AG08396 (cell line): ENCODE data around the gene COL27A1.
A peak's percentile ranks its signal among the peaks of the same experiment; 100 is the strongest.

ENCODE experiments used
- DNase-seq: peaks from one replicate; pipeline ENCODE4 v3.0.0; 2012; ENCODE audit warnings: low spot score, mixed read lengths

The COL27A1 gene

DNA sequence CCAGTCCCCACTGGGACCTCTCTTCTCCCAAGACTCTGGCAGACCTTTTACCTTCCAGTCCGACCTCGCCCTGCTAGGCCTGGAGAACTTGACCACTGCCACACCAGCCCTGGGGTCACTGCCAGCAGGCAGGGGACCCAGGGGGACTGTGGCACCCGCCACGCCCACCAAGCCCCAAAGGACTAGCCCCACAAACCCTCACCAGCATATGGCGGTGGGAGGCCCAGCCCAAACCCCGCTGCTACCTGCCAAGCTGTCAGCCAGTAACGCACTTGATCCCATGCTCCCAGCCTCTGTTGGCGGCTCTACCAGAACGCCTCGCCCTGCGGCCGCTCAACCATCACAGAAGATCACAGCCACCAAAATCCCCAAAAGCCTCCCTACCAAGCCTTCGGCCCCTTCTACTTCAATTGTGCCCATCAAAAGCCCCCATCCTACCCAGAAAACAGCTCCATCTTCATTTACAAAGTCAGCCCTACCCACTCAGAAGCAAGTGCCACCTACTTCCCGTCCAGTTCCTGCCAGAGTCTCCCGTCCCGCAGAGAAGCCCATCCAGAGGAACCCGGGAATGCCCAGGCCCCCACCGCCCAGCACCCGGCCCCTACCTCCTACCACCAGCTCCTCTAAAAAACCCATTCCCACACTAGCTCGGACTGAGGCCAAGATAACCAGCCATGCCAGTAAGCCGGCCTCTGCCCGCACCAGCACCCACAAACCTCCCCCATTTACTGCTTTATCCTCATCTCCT is 13.1 kb downstream of the COL27A1 start:
- DNase-seq, result no peak

DNA sequence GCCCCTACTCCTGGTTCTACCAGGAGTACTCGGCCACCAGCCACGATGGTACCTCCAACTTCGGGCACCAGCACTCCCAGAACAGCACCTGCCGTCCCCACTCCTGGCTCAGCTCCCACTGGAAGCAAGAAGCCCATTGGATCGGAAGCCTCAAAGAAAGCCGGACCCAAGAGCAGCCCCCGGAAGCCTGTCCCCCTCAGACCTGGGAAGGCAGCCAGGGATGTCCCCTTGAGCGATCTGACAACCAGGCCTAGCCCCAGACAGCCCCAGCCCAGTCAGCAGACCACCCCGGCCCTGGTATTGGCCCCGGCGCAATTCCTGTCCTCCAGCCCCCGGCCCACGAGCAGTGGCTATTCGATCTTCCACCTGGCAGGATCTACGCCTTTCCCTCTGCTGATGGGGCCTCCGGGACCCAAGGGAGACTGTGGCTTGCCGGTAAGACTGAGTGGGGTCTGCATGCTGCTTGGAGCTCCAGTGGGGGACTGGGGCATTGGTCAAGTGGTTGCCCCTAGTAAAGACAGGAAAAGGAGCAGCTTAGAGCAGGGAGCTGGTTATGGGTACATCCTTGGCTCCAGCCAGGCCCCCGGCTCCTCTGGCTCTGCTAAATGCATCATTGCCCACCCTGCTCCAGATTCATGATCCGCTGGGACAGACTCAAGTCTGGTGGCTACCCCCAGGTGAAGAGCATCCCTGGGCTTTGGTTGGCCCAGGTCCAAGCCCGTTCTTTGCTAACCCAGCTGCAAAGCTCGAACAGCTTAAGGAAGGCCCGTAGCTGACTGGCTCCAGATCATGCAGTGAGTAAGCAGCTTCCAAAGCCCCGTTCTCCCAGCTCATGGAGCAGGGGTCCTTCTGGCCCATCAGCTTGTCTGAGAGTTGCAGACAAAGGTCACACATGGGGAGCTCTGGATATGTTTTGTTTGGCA is 14.0 kb downstream of the COL27A1 start:
- no peak for DNase-seq

DNA sequence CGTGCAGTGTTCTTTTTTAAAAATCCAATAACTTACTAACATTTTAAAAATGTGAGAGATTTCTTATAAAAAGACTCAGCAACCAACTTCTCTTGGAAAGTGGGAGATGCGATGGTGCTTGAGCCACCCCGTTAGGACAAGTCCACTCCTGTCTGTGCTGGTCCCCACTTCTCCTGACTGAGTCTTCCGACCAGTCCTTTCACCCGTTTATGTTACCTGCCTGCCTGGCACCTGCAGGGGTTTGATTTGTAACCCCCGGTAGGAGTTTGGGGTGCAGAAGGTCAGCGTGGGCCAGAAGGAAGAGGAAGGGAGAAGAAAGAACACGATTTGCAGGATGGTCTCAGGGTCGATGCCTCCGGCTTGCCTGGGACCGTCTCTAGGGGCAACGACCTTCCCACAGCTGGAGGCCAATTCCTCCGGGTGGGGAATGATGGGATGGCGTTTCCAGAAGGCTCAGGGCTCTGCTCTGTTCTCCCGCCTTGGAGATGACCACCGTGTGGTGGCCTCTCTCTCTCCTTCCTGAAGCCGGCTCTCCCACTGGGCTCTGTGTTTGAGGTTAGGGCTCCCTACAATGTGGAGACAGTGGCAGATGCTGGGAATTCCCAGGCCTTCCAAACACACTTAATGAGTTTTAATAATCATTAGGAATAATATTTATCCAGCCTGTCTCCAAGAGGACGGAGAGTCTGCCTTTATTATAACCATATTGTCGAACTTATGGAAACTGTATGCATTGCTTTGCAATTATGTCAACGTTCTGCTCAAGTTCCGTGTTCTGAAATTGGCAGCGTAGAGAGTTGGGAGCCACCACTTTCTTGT is 14.8 kb downstream of the COL27A1 start:
- no peak for DNase-seq

DNA sequence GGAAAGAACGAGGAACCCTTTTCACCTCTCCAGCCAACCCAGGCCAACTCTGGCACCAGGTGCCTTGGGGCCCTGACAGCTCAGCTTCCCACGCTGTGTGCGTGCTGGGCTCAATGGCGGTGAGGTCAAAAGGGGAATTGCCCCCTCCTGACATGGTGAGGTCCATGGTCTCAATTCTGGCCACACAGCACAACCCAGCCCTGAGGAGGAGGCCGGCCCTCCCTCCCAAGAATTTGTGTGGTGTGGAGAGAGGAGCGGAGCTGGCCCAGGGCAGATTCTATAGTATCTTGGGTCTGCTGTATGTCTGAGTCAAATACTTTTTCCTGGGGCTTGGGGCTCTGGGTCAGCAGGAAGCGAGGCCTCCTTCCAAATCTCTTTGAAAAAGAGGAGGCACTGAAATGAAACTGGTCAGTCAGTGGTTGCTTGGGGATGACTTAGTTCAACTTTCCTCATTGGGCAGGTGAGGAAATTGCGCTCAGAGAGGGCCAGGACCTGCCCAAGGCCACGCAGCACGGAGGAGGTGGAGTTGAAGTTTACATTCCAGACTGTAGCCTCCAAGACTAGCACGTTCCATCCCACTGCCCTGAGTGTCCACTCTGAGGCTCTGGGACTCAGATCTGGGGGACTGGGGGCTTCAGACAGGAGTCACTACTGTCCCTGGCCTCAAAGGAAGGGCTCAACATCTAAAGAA is 15.6 kb downstream of the COL27A1 start:
- no peak for DNase-seq

DNA sequence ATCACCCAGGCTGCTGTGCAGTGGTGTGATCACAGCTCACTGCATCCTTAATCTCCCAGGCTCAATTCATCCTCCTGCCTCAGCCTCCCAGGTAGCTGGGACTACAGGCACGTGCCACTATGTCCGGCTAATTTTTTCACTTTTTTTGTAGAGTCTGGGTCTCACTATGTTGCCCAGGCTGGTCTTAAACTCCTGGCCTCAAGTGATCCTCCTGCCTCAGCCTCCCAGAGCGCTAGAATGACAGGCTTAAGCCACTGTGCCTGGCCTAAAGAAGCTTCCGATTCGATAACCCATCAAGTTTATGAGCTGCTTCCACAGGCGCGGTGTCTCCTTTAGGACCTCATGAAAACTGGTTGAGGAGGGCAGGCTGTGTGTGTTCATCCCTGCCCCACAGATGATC is 16.2 kb downstream of the COL27A1 start:
- no peak for DNase-seq

DNA sequence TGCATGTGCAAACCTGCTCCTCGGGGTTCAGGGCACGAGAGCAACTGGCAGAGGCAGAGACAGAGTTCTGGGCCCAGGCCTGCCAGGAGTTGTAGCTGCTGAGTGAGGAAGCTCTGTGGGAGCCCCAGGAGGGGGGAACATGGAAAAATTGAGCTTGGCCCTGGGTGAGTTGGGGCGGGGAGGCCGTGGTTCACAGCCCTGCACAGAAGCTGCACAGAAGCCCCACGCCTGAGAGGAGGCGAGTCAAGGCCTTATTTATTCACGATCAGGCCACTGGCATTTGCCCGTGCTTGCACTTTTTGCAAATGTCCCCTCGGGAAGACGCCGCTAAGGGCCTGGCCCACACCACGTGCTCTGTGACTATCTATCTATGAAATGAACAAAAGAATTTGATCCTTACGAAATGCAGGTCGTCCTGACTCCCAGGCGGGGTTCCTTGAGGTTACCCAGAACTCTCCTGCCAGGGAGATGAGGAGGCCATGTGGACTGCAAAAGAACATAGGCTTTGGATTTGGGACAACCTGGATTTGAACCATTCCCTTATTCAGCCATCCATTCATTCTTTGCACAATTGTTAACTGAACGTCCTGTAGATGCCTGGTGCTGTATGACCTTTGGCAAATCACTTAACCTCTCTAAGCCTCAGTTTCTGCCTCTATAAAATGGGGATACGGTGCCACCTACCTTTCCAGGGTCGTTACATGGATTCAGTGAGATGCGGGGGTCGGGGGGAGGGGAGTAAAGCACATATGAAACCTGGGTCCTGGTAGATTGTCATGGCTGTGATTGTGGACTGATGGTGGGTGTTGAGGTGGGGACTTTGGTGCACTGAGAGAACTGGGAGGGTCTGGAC is 17.9 kb downstream of the COL27A1 start:
- DNase-seq, result no peak

DNA sequence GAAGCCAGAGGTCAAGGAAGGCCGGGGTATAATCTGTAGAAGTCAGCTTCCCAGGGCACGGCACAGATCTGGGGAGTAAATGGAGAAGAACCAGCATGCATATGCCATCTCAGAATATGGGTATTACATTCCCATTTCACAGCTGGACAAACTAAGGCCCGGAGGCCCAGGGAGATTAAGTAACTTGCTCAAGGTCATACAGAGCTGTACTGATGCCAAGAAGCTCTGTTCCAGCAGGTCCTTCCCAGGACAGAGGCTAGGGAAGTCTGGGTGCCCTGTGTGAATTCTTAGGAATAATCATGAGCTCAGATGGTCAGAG is 19.2 kb downstream of the COL27A1 start:
- DNase-seq, result no peak

DNA sequence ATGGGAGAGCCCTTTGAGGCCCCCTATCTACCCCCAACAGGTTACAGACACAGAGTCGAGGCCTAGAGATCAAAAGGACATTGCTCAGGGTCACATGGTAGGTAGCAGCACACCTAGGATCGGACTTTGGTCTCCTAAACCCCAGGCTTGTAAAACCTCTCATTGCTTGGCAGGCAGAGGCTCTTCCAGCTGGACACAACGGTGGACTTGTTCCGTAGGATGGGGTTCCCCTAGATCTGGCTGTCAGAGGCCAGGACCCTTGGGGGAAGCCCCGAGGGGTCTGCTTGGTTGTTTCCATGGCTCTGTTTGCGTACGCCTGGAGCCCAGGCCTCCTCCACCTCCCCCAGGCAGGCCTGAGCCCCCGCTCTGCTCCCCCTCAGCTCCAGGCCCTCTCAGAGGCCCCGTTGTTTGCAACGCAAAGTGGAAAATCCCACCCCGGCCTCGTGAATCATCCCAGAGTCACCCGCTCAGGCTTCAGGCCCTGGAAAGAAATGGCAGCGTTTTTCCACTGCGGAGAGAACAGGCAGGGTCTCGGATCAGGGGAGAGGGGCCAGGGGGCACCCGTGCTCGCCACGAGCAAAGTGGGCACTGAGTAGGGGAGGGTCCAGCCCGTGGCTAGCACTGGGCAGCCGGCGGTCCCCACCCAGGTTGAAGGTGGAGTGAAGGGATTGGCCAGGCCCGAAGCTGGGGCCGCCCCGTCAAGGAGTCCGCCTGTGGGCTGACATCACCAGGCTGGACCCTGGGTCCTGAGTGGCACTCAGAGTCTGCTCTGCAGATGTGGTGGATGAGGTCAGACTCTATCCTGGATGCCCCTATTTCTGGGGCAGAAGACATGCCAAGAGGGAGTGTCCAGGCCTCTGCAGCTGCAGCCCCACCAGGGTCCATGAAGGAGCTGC is 19.8 kb downstream of the COL27A1 start:
- peak; percentile 71 for DNase-seq

DNA sequence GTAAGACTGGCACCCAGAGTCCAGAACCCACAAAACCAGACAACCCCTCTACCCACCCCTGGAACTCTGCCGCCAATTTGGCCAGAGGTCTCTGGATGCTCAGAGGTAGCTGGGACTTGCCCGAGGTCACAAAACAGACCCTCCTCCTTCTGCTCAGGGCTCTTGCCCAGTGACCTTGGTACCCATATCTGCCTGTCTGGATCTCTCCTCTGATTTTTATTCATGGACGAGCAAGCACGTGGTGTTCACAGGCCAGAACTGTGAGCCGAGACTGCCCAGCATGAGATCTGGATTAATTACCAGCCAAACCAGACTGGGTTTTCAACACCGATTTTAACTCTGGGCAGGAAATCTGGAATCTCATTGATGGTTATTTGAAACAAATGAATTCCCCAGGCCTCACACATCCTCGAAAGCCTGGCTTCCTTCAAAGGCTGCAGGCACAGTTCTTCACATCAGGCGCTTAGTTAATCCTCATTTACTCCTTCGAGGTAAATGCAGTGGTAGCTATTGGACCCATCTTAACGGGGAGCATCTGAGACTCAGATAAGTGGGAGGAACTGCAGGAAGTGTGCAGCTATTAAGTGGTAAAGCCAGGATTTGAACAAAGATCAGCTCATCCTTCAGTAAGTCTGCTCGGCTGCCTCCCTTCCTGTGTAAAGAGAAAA is 21.4 kb downstream of the COL27A1 start:
- DNase-seq, result no peak

DNA sequence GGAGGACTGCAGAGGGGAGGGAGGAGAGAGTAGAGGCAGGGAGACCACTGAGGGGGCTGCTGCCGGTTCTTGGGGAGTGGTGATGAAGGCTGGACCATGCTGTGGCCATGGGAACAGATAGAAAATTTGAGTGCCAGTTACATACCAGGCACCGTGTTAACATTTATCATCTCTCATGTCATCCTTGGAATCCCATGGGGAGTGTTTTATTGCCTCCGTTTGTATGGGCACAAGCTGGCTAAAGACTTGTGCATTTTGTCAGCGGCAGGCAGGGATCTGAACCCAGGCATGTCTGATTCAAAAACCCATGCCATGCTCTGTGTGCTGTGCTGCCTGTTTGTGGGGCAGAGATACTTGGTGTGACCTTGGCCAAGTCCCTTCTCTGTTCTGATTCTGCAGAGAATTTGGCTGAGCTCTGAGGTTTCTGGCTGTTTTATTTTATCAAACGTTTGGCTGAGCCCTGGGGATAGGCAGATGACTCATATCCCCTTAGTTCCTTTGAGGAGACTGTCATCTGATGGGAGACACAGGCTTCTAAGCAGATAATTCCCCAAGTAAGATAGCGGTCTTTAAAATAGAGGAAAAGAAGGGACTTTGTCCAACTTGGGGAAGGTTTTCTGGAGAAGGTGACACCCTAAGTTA is 22.2 kb downstream of the COL27A1 start:
- DNase-seq, result peak; percentile 69

DNA sequence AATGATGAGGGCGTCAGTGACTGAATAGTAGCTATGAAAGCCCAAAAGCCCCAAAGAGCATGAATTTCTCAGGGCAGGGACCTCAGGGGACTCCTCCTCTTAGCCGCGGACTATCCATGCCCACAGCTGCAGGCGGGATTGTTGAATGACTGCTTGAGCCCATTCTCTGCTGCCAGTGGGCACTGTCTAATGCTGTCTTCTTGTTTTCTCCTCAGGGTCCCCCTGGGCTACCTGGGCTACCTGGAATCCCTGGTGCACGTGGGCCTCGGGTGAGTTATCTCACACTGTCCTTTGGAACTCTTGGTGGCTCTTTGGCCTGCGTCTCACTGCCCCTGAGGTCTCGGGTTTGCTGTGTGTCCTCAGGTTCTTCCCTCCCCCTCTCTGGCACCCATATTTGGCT is 22.7 kb downstream of the COL27A1 start:
- DNase-seq, result no peak

DNA sequence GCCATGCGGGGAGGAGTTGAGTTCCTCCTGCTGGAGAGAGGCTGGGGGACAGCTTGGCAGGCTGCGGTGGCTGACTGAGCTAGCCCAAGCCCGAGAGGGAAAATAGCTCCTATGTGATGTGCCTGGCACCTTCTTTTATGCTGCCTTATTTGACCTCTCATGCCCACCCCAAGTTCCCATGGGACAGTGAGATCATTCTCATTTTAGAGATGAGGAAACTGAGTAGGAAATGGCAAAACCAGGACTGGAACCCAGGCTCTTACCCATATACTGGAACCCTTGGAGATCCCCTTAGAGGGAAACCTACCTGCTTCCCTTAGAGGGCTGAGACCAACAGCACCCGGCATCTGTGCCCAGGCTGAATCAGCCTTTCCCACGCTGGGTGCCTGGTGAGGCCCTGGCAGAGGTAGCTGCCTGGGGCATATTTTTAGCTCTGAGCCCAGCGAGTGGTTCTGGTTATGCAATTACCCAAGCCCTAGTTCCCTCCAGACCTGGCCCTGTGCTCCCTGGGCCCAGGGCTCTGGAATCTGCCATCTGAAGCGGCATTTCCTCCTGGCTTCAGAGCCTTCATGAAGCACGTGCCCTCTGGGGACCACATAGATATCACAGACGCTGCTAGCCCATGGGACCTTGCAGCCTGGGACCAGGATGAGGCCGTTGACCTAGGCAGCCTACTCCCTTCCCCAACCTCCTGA is 23.6 kb downstream of the COL27A1 start:
- no peak for DNase-seq

DNA sequence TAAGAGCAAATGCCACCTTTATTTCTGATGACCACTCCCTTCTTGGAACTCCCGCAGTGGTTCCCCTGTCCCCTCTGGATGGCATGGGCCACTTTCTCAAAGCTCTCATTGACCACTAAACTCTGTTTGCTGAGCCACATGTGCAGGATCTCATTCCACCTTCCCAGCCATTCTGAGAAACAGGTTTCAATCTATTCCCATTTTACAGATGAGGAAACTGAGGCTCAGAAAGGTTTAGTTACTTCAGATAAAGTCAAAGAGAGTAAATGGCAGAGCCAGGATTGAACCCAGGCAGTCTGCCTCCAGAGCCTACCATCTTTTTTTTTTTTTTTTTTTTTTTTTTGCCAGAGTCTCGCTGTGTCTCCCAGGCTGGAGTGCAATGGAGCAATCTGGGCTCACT is 24.2 kb downstream of the COL27A1 start:
- DNase-seq, result no peak

DNA sequence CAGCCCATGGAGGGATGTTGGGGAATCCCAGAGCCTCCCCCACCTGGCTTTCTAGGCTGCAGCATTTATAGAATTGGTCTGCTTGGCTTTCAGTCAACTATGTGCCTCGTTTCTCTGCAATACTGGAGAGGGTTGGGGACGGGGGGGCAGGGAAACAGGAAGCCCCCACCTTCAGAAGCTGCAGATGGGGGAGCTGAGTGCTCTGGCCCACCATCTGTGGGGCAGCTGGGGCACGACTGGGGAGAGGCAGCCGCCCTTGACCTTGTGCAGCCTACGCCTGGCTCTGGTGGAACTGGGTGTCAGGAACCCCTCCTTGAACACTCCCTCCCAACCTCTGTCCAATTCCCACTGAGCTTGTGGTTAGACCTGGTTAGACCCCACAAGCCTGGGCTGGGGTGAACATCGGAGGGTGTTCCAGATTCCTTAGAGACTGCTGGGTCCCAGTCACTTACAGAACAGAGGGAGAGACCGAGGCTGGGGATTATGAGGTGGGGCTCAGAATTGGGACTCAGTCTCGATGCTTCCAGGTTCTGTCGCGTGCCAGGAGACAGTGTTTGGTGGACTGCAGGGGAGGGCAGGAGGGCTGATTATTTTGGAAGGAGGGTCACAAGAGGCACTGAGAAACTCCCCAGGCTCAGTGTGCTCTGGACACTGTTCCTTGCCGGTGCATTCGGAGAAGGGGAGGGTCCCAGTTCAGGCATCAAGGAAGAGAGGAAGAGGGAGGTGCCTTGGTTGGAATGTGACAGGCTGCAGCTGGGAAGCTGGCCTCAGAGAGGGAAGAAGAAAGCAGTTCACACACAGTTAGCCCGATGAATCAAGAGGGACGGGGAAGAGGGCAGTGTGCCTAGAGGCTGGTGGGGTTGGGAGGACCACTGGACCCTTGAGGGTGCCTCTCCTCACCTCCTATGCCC is 25.6 kb downstream of the COL27A1 start:
- DNase-seq, result no peak

DNA sequence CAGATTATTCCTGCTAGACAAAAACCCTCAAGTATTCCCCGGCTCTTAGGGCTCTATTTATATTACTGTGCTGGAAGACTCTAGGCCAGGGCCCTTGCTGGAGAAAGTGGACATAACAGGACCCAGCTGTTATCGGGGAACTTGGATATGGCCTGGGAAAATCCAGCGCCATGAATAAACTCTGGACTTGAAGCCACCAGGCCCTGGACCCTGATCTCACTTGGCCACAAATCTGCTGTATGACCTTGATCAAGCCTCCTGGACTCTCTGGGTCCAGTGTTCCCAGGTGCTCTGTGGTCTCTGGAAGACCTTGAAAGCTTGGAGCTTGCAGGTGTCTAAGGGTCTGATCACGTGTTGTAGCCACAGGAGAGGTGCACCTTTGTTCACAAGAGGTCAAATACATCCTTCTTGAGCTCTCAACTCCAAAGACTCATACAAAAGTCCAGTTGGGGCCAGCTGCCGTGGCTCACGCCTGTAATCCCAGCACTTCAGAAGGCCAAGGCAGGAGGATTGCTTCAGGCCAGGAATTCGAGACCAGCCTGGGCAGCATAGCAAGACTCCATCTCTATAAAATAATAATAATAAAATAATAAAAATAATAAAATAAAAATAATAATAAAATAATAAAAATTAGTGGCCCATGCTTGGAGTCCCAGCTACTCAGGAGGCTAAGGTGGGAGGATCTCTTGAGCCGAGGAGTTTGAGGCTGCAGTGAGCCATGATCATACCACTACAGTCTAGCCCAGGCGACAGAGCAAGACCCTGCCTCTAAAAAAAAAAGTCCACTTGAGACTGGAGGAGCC is 26.5 kb downstream of the COL27A1 start:
- DNase-seq, result peak; percentile 41

DNA sequence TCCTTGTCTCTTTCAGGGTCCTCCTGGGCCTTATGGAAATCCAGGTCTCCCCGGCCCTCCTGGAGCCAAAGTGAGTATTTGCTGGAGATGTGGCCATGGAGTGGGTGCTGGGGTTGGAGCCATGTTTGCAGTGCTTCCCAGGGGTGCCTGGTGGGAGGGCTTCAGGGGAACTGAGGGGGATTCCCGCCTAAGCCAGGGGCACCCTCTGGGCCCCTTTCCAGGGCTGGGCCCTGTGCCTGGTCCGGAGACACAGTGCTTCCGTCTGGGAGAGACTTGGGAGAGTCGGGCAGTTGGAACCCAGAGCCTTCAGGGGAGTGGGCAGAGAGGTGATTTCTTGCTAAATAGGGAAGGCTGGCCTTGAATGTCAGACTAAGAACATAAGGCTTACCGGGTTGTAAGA is 27.7 kb downstream of the COL27A1 start:
- no peak for DNase-seq
